ENCODE measurements around the gene PAPOLB.

PAPOLB gene

GRCh38 chr7:4833691-4834600 is 27.9 kb downstream of the PAPOLB start:
- H3K4me3 ChIP-seq (ENCODE audit: low read depth, low read length) = no peak overlapping the region
- in situ Hi-C loops (cut with HindIII; ENCODE audit: low sequenced_read_pairs) = no loop called here
- no peak for DNase-seq (ENCODE audit: low read depth, low spot score)
- TF ChIP-seq CTCF (IDR thresholded peaks at IDR 0.05; ENCODE audit: low read depth, low read length) = no peak

- TF ChIP-seq CTCF (IDR thresholded peaks at IDR 0.05; ENCODE audit: low read depth, low read length) = no peak
- no peak for DNase-seq (ENCODE audit: low read depth, low spot score)
- in situ Hi-C loops (cut with HindIII; ENCODE audit: low sequenced_read_pairs) = no loop called here
- H3K4me3 ChIP-seq (ENCODE audit: low read depth, low read length) = no peak overlapping the region
Measured at GRCh38 chr7:4833176-4833575, 28.7 kb downstream of the PAPOLB start.

- no peak for DNase-seq (ENCODE audit: low read depth, low spot score)
- no peak for TF ChIP-seq CTCF (IDR thresholded peaks at IDR 0.05; ENCODE audit: low read depth, low read length)
- in situ Hi-C loops (cut with HindIII; ENCODE audit: low sequenced_read_pairs) = no loop called here
- no peak overlapping the region for H3K4me3 ChIP-seq (ENCODE audit: low read depth, low read length)
Measured at GRCh38 chr7:4832711-4833110, 29.1 kb downstream of the PAPOLB start.

- TF ChIP-seq CTCF (IDR thresholded peaks at IDR 0.05; ENCODE audit: low read depth, low read length) = no peak
- no peak for DNase-seq (ENCODE audit: low read depth, low spot score)
- no peak overlapping the region for H3K4me3 ChIP-seq (ENCODE audit: low read depth, low read length)
- in situ Hi-C loops (cut with HindIII; ENCODE audit: low sequenced_read_pairs) = no loop called here
Measured at GRCh38 chr7:4831723-4832495, 29.9 kb downstream of the PAPOLB start.

GRCh38 chr7:4830176-4830575 is 31.7 kb downstream of the PAPOLB start:
- DNase-seq (ENCODE audit: low read depth, low spot score) = peak; percentile 55
- peak; percentile 94 for TF ChIP-seq CTCF (IDR thresholded peaks at IDR 0.05; ENCODE audit: low read depth, low read length)
- H3K4me3 ChIP-seq (ENCODE audit: low read depth, low read length) = no peak overlapping the region
- in situ Hi-C loops (cut with HindIII; ENCODE audit: low sequenced_read_pairs) = no loop called here

- no peak for DNase-seq (ENCODE audit: low read depth, low spot score)
- in situ Hi-C loops (cut with HindIII; ENCODE audit: low sequenced_read_pairs) = no loop called here
- H3K4me3 ChIP-seq (ENCODE audit: low read depth, low read length) = no peak overlapping the region
- TF ChIP-seq CTCF (IDR thresholded peaks at IDR 0.05; ENCODE audit: low read depth, low read length) = no peak
Measured at GRCh38 chr7:4828720-4829383, 33.0 kb downstream of the PAPOLB start.

Data from astrocyte of the spinal cord (primary cell).